Measurements from ENCODE around the gene GARNL3.

Gene GARNL3

GRCh38 chr9:127233989-127234388, 30.6 kb upstream of the GARNL3 start:
- DNase-seq, result no peak

DNA sequence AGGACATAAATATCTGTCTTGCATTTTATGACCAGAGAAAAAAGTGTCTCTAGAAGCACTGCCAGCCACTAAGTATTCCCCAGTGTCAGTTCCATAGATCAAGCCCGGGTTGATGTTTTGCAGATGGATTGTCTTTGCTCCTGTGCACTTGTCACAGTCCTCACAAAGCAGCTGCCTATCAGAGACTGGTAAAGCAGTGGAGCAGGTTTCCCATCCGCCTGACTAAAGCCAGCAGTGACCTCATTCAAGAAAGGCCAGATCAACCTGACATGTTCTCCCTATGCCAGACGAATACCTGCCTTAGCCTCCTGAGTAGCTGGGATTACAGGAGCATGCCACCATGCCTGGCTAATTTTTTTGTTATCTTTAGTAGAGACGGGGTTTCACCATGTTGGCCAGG, 26.8 kb upstream of the GARNL3 start:
- DNase-seq, result no peak

DNA sequence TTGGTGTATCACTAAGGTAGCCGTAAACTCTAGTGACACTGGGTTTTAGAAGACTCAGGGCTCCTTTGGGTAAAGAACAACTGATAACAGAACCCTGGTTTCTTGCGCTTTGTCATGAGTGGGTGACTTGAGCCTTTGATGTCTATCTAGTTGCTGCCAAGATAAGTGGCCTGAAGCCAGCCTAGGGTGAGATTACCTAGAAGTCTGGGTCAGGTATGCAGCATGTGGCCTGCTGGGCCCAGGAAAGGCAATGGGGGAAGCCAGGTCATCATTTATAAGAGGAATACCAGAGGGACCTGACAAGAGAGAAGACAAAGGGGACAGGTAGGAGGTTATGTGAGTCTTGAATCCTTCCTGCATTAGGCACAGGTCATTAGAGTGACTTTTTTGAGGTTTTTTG, 23.2 kb upstream of the GARNL3 start:
- DNase-seq, result no peak

- peak; percentile 96 for DNase-seq
These were observed 19.7 kb upstream of the GARNL3 start for GRCh38 chr9:127244609-127245601.

GRCh38 chr9:127245637-127246164, 18.9 kb upstream of the GARNL3 start:
- no peak for DNase-seq

GRCh38 chr9:127248241-127248640, 16.3 kb upstream of the GARNL3 start:
- DNase-seq, result no peak

- no peak for DNase-seq
These were observed 14.7 kb upstream of the GARNL3 start for GRCh38 chr9:127249877-127250276.

- DNase-seq, result no peak
These were observed 13.6 kb upstream of the GARNL3 start for GRCh38 chr9:127250896-127251391.

DNA sequence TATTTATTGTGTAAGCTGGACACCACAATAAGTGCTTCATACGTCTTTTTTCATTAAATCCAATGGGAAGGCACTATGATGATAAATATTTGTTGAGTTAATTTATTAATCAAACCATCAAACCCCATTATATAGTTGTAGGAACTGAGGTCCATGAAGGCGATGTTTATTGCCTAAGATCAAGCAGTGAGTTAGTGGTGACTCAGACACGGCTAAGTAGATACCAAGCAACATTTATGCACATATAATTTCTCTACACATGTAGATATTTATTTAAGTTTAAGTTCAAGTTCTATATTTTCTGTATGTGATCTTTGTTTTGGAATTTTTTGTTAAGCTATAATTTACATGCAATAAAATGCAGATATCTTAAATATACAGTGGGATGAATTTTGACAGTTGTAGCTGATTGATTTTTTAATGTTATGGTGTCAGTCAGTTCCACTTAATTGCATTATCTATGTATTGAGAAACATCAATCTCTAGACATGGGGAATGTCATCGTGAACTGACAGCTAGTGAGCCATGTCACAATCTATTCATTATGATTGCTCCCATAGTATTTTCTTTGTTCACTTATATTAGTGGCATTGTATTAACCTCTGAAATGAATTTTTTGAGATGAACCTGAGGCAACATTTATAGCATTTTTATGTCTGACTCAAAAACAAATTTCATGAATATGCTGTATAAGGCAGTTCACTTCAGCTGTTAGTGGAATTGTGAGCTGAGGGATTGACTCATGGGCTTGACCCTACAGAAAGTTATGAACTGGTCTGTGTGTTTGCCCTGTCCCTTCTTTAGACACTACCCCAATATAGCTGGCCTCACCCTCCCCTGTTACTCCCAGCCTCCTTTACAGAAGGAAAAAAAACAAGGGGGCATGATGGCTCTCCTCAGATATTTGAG, 11.9 kb upstream of the GARNL3 start:
- DNase-seq, result no peak

DNA sequence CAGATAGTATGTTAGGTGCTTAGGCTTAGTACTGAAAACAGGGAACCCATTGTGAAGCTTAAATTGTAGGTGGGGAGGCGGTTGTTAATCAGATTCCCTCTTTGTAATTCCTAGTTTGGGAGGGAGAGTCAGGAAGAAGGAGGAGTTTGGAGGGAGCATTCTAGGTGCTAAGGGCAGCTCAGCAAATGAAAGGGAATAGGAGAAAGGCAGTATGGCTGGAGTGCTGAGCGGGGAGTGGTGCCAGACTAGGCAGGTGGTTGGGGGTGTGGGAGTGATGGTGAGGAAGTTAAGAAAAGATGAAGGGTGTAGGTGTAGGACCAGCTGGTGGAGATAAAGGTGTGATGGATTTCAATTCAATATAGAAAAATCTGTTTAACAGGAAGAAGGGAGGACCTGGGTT, 11.1 kb upstream of the GARNL3 start:
- no peak for DNase-seq

DNA sequence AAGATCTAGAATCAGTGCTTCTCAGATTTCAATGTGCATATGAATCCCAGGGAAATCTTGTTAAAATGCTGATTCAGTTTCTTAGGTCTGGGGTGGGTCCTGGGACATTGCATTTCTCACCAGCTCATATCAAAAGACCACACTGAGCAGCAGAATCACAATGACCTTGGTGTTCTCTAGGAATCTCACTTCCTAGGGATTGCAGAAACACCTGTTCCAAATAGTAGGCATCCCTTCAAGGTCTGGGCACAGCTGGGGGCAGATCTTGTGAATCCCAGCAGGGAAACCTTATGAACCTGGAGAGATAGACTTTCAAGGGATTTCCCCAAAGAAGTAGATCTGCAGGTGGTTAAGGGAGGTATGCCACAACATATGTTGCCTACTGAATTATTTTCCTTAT, 8.9 kb upstream of the GARNL3 start:
- no peak for DNase-seq

GRCh38 chr9:127256324-127256723, 8.2 kb upstream of the GARNL3 start:
- DNase-seq, result no peak

- DNase-seq, result no peak
These were observed 5.7 kb upstream of the GARNL3 start for GRCh38 chr9:127258606-127259471.

DNA sequence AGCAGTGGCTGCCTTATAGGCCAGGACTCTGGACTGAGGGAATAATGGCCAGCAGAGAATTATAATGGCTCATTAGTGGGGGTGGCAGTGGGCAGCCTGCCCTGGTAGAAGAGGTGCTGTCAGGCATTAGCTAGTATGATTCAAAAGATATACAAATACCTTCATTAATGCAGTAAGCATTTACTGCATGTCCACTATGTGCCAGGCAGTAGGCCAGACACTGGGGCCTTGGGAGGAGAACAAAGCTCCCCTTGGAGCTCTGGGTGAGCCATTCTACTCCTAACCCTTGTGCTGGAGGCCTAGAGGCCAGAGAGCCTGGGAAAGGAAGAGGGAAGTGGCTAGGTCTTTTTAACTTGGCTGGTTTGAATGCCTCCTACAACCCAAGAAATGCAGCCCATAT, 2.0 kb upstream of the GARNL3 start:
- DNase-seq, result no peak

GRCh38 chr9:127263237-127263636, 1.3 kb upstream of the GARNL3 start:
- DNase-seq, result no peak

GRCh38 chr9:127263664-127264063, 910 bp upstream of the GARNL3 start:
- no peak for DNase-seq

DNA sequence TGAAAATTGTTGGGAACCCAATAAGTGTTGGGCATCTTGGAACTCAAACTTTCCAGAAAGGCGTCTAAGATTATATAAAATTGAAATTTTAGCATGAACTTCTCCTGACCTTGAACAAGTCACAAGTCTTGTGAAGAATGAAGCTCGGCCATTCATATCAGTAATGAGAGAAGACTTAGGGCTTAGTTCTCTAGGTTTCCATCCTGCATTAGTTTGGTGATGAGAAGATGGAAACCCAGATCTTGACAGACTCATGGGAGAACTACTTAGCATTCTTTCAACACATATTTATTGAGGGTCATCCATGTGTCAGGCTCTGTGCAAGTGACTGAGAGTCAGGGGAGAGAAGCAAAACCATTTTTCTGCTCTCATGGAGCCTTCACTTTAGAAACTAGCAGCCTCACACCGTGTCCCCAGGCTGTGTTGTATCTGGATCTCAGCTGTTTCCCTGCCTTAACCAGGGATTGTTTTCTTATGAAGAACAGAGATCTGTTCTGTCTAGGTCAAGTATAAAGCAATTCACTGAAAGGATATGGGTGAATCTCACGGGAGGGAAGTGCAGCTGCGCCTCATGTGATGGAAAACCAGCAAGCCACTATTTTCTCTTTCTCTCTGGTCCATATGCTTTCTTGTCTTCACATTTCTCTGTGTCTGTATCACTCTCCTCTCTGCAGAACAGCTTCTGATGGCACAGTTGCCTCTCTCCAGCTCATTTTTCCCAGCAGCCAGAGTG, 3.4 kb downstream of the GARNL3 start:
- DNase-seq, result no peak

DNA sequence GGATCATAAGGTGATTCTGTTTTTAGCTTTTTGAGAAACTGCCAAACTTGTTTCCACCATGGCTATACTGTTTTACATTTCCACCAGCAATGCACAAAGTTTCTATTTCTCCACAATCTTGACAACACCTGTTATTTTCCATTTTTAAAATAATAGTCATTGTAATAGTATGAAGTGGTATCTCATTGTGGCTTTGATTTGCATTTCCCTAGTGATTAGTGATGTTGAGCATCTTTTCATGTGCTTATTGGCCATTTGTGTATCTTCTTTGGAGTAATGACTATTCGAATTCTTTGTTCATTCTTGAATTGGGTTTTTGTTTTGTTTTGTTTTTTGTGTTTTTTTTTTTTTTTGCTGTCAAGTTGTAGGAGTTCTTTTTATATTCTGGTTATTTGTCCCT, 4.9 kb downstream of the GARNL3 start:
- no peak for DNase-seq

- no peak for DNase-seq
These were observed 8.8 kb downstream of the GARNL3 start for GRCh38 chr9:127273326-127273725.

DNA sequence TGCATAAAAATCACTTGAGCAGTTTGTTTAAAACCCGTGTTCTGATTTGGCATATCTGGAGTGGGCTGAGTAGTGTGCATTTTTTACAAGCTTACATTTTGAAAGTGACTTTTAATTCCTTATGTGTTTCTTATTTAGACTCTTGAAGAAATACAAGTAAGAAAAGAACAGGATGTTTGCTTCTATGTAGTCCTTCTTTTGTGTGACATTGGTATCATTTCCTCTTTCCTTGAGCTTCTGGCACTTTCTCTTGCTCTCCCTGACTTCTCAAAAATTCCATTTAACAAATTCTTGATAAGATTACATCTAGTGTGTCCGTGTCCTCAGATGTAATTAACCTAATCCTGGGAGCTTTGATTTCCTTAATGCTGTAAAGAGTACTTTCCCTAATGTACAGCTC, 12.5 kb downstream of the GARNL3 start:
- peak; percentile 54 for DNase-seq

DNA sequence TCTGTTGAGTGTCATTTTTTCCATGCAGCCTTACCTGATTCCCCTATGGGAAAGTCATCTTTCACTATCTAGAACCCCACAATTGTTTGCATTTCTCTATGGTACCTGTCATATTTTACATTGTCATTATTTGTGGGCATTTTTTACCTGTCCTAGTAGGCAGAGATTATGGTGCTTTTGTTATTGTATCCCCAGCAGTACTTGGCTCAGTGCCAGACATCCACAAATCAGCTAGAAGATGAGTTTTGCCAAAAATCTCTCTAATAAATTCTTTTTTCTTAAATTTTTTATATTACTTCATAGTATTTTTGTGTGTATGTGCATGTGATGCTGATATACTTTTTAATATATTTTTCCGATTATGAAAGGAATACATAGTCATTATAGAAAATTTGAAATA, 13.2 kb downstream of the GARNL3 start:
- no peak for DNase-seq

DNA sequence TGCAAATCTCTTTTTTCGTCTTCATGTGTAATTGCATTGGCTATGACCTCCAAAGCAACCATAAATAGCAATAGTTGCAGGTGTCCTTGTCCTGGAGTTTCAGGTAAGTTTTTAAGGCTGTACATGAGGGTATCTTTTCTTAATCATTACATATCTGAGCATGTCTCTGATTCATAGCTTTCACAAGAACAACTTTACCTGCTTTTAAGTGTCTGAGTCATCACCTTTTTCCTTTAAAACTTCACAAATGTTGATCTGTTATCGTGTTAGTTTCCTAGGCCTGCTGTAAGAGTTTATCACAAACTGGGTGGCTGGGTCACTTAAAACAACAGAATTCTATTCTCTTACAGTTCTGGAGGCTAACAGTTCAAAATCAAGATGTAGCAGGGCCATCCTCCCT, 13.8 kb downstream of the GARNL3 start:
- DNase-seq, result no peak

All from suppressor macrophage treated with lipopolysaccharide for 4 hours (primary cell).